IMR-90 (cell line): Measurements from ENCODE around the gene TMEM17.

Source experiments
- POLR2A ChIP-seq: IDR thresholded peaks from 2 replicates; pipeline ENCODE4 v1.6.1; 2012; ENCODE audit warnings: mild to moderate bottlenecking, low read depth, low read length
- RFX5 ChIP-seq: IDR thresholded peaks from 2 replicates; pipeline ENCODE4 v1.8.0; 2012; ENCODE audit warnings: low read depth, mild to moderate bottlenecking, low read length, moderate library complexity
- SMC3 ChIP-seq: fragments of 150-350 bp; IDR thresholded peaks from 2 replicates; pipeline ENCODE4 v1.6.1; 2016; ENCODE audit warnings: low read depth, mild to moderate bottlenecking, antibody characterized with exemption, low read length, moderate library complexity
- TF ChIP-seq, protein P1 (sequence below): conservative IDR thresholded peaks from 2 replicates; pipeline ENCODE4 v1.5.1; 2012; ENCODE audit warnings: mild to moderate bottlenecking, low read depth, low read length, improper control_type of control experiment

DNA sequence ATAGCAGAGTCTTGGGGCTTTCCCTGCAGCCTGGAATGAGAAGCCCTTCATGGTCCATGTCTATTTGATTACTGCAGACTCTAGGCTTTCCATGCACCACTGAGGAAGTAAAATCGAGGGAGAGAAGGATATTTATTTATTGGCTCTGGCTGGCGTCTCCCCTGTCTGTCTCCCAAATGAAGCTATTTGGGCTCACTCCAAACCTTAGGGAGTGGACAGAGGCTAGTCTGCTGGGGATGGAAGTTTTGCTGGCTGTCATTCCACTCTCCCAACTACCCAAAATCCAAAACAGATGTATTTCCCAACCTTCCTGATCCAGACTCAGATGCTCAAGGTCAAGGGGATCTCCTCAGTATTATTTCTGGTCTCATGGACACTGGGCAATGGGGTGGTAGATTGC lies 33.7 kb downstream of the TMEM17 start:
- TF ChIP-seq, protein P1, sequence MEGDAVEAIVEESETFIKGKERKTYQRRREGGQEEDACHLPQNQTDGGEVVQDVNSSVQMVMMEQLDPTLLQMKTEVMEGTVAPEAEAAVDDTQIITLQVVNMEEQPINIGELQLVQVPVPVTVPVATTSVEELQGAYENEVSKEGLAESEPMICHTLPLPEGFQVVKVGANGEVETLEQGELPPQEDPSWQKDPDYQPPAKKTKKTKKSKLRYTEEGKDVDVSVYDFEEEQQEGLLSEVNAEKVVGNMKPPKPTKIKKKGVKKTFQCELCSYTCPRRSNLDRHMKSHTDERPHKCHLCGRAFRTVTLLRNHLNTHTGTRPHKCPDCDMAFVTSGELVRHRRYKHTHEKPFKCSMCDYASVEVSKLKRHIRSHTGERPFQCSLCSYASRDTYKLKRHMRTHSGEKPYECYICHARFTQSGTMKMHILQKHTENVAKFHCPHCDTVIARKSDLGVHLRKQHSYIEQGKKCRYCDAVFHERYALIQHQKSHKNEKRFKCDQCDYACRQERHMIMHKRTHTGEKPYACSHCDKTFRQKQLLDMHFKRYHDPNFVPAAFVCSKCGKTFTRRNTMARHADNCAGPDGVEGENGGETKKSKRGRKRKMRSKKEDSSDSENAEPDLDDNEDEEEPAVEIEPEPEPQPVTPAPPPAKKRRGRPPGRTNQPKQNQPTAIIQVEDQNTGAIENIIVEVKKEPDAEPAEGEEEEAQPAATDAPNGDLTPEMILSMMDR, result no peak
- no peak for TF ChIP-seq POLR2A
- no peak for TF ChIP-seq RFX5
- no peak for TF ChIP-seq SMC3
